Endothelial cell of hepatic sinusoid (primary cell): ENCODE results near the gene RAPGEF1.

Source experiments
- in situ Hi-C: cut with HindIII; loops from 2 replicates; pipeline ENCODE4 v1.10.0; 2017; ENCODE audit warnings: low sequenced_read_pairs

Gene RAPGEF1

DNA sequence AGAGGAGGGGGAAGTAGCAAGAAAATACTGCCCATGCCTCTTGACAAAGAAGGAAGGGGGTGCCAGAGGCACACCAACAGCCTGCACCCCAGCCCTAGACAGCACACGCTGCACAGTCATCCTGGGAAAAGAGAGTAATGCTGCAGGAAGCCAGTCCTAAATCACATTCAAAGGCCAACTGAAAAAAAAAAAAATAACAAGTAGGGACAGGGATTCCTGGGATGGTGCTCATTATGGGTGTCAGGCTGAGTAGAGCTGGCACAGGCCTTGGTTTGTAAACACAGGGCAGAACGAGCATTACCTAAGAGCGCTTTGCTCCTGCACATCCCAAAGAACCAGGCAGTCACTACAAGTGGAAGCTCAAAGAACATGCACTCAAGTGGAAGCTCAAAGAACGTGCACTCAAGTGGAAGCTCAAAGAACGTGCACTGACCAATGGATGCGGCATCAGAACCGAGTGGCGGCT is 7.8 kb downstream of the RAPGEF1 start:
- in situ Hi-C loops, result no loop called here

- in situ Hi-C loops, result no loop called here
Measured at GRCh38 chr9:131731644-131732043, 8.2 kb downstream of the RAPGEF1 start.

DNA sequence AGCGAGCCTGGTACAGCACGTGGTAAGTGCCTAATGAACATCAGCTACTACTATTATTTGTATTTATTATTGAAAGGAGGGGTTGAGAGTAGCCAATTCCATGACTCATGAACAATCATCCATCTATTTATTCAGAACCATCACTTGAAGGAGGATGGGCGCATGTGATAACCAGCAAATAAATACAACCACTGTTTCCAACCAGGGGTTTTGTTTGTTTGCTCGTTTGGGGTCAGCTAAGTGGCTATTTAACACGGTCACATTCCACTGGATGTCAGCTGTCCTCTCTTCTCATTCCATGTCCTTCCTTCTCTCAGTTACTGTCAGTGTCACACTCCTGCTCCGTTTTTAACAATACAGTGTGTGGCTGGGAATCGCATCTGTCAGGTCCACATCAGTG is 8.6 kb downstream of the RAPGEF1 start:
- in situ Hi-C loops, result no loop called here

DNA sequence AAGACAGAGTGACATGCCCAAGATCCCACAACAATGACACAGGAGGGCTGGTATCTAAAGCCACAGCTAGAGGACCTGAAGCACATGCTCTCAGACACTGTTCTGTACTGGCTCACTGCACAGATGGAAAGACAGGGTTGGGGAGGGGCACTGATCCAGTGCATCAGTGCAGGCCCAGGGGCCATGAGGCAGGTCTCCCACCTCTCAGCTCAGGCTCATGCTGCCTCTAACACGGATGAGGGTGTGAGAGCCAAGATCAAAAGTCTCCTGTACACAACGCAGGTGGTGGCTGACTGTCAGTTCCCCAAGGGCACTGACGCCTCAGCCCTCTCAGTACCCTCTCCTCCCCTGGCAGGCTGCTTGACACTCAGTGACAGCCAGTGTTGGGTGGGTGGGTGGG is 10.9 kb downstream of the RAPGEF1 start:
- in situ Hi-C loops, result no loop called here

DNA sequence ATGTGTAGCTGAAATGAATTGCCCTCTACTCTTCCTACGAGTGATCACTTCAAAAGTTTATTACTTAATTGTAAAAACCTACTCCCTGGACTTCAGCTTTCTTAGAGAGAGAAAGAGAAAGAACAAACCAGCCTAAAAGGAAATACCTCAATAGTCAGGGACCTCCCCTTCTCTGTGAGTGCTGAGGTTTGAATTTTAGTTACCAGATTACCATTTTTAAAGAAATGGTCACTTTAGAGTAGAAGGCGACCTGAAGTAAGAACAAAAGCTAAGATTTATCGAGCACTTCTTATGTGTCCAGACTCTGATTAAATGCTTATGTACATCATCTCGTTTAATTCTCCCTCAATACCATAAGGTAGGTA is 11.3 kb downstream of the RAPGEF1 start:
- in situ Hi-C loops, result no loop called here

DNA sequence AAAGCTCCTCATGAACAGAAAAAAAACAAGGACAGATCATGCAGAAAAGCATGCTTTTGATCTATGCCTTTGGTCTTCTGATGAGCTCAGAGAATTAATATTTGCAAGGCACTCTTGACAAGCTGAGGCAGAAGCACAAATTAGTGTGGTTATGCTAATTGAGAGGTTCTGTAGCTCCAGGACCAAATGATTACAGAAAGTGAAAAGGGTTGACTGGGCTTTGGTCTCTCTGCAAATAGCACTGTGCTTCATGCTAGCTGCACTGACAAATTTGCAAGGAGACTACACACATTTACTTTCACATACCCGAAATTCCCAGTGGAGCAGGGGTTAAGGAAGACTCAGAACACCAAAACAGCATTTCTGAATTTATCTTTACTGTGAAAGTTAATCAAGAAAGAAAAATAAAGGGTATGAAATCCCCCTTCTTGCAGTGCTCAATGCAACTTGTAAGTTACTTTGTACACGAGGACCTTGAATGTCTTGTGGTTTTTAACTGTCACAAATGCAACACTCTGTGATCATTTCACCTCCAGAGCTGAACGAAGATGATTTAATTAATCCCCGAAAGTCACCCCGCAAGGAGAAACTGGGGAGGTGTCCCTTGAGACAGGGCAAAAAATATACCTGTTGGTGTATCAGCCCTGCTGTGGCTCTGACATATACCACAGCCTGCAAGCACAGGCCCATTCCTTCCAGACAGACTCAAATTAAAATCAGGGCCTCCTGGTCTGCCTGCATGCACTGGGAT is 11.9 kb downstream of the RAPGEF1 start:
- in situ Hi-C loops, result no loop called here

- in situ Hi-C loops, result no loop called here
Measured at GRCh38 chr9:131727184-131727759, 12.6 kb downstream of the RAPGEF1 start.

DNA sequence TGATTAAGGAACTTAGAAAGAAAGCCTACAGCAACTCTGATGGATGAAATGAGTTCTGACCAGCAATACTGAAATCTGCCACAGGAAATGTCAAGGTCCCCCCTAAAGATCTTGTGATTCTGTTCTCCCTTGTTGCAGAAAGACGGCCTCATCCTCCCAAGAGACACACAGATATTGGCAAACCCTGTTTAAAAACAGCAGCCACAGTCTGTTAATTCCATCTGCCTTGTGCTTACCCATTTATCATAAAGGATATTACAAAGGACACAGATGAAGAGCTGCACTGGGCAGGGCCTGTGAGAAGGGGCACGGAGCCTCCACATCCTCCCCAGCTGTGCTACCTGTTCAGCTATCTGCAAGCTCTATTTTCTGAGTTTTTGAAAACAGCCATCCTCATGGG is 15.2 kb downstream of the RAPGEF1 start:
- in situ Hi-C loops, result no loop called here

- in situ Hi-C loops, result no loop called here
Measured at GRCh38 chr9:131723632-131724031, 16.2 kb downstream of the RAPGEF1 start.

DNA sequence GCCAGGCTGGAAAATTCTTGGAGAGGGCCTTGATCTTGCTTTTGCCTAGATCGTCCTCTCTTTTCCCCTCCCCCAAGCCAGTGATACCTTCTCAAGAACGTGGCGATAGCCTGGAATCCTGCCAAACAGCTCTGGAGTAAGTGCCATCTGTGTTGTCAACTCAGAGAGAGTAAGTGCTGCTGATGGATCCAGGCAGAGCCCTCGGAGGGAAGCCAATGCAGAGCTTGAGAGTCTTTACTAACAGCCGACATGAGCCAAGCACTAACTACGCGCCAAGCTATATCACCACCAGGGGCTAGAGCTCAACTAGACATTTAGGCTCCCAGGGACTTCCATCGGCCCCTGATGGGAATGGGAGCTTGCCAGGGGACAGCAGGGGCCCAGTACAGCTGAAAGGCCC is 17.6 kb downstream of the RAPGEF1 start:
- in situ Hi-C loops, result no loop called here

DNA sequence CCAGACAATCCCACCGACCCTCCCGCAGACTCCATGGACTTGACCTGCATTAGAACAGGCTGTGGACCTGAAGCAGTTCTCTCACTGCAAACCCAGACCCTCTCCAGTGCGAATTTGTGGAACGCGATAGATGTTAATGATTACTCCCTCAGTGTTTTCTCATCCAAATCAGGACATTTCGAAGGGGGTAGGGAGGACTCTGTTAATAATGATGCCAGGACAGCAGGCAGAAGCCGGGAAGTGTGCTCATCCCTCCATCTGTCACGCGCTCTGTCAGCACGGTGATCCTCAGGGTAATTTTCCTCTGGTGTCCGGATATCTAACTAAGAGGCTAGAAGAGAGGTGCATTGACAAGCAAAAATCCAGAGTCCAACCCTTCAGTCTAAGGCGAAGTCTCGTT is 18.8 kb downstream of the RAPGEF1 start:
- in situ Hi-C loops, result no loop called here

DNA sequence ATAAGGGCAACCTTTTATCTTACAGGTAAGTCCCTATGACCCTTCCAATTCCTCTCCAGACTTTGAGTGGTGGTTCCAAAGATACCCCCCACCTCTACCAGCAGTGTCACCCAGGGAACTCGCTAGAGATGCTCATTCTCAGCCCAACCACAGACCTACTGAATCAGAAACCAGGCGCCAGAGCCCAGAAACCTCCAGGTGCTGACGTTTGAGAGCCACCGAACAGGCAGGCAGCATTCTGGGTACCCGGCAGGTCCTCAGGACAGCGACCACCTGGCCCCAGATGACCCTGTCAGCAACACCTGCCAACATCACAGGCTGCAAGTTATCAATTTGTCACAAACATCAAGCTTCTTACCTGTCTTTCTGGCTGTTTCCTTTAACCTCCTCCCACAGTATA is 19.5 kb downstream of the RAPGEF1 start:
- in situ Hi-C loops, result no loop called here

GRCh38 chr9:131719262-131719908 is 20.5 kb downstream of the RAPGEF1 start:
- in situ Hi-C loops, result no loop called here

GRCh38 chr9:131717719-131718460 is 22.0 kb downstream of the RAPGEF1 start:
- in situ Hi-C loops, result no loop called here

- in situ Hi-C loops, result no loop called here
Measured at GRCh38 chr9:131715906-131716305, 24.0 kb downstream of the RAPGEF1 start.

- in situ Hi-C loops, result no loop called here
Measured at GRCh38 chr9:131714821-131715220, 25.1 kb downstream of the RAPGEF1 start.

DNA sequence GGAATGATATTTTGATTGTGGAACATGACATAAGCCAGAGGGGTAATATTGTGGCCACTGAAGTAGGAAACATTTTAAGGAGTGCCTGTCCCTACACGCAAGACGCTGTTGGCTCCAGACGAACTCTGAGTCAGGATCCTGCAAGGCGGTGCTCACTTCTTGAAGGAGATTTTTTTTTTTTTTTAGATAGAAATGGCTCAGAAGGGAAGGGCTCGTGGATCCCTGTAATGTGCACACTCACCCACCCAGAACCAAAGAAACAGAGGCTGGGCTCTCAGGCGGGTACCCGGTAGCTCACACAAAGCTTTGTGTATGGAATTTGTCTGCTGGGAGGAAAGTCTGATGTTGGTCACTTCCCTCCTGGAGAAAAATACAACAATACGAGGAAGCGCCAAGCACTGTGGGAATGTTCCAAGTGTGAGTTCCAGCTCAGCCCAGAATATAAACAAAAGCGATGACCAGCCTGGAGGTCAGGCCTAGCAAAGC is 25.7 kb downstream of the RAPGEF1 start:
- in situ Hi-C loops, result no loop called here

- in situ Hi-C loops, result no loop called here
Measured at GRCh38 chr9:131713016-131713415, 26.9 kb downstream of the RAPGEF1 start.

GRCh38 chr9:131712151-131712716 is 27.6 kb downstream of the RAPGEF1 start:
- in situ Hi-C loops, result no loop called here

- in situ Hi-C loops, result loop anchor here (5.0 kb wide), 1 partner anchor 108 kb away; no protein-coding TSS in a partner anchor
Measured at GRCh38 chr9:131709771-131710431, 30.0 kb downstream of the RAPGEF1 start.
